HT-29 (cell line): Measurements from ENCODE around the gene NUP98. TPM values are rescaled to one million over a fixed set of nuclear protein-coding genes. Genes with fewer than 3 reads are reported as not detected.

Experiments used
- DNase-seq: peaks from one replicate; pipeline ENCODE4 v3.0.0-alpha.2; 2015; ENCODE audit warnings: low spot score
- total RNA-seq: library from RNA; depleted of rRNA; stranded (reverse); fragments of >200 nt; shearing (Covaris generic); gene quantifications from 2 replicates; pipeline ENCODE4 v1.2.3, GENCODE V29; 2014

Gene NUP98
- total RNA-seq, 1 experiment from 2014 or later, result 165 TPM

- DNase-seq, result no peak
Measured at GRCh38 chr11:3736816-3737215, 60.5 kb downstream of the NUP98 start.

- DNase-seq, result no peak
Measured at GRCh38 chr11:3735827-3736226, 61.5 kb downstream of the NUP98 start.

- no peak for DNase-seq
Measured at GRCh38 chr11:3732671-3733436, 64.5 kb downstream of the NUP98 start.

- no peak for DNase-seq
Measured at GRCh38 chr11:3723014-3723708, 74.2 kb downstream of the NUP98 start.

- no peak for DNase-seq
Measured at GRCh38 chr11:3722100-3722499, 75.3 kb downstream of the NUP98 start.

GRCh38 chr11:3720997-3721396 is 76.4 kb downstream of the NUP98 start:
- DNase-seq, result no peak

GRCh38 chr11:3712274-3712673 is 85.1 kb downstream of the NUP98 start:
- DNase-seq, result no peak

GRCh38 chr11:3710485-3711259 is 86.7 kb downstream of the NUP98 start:
- DNase-seq, result no peak

GRCh38 chr11:3709977-3710376 is 87.4 kb downstream of the NUP98 start:
- no peak for DNase-seq

GRCh38 chr11:3707176-3707575 is 90.2 kb downstream of the NUP98 start:
- no peak for DNase-seq

- no peak for DNase-seq
Measured at GRCh38 chr11:3703383-3703782, 94.0 kb downstream of the NUP98 start.

- no peak for DNase-seq
Measured at GRCh38 chr11:3700910-3701309, 96.4 kb downstream of the NUP98 start.

GRCh38 chr11:3700410-3700809 is 96.9 kb downstream of the NUP98 start:
- no peak for DNase-seq

GRCh38 chr11:3686751-3687150 is 110.6 kb downstream of the NUP98 start:
- DNase-seq, result no peak

- DNase-seq, result no peak
Measured at GRCh38 chr11:3685923-3686322, 111.4 kb downstream of the NUP98 start.

GRCh38 chr11:3684819-3685172 is 112.6 kb downstream of the NUP98 start:
- DNase-seq, result no peak

- no peak for DNase-seq
Measured at GRCh38 chr11:3684129-3684818, 113.1 kb downstream of the NUP98 start.

- no peak for DNase-seq
Measured at GRCh38 chr11:3683039-3683438, 114.3 kb downstream of the NUP98 start.

- DNase-seq, result no peak
Measured at GRCh38 chr11:3679077-3679476, 118.3 kb downstream of the NUP98 start.

GRCh38 chr11:3675971-3676370 is 121.4 kb downstream of the NUP98 start:
- DNase-seq, result no peak

- no peak for DNase-seq
Measured at GRCh38 chr11:3674189-3674588, 123.2 kb downstream of the NUP98 start.
